ENCODE data around the gene SLC9A5. TPM values are rescaled to one million over a fixed set of nuclear protein-coding genes. Genes with fewer than 3 reads are reported as not detected.

The SLC9A5 gene
- total RNA-seq, 1 experiment from 2014 or later, result 10.3 TPM

DNA sequence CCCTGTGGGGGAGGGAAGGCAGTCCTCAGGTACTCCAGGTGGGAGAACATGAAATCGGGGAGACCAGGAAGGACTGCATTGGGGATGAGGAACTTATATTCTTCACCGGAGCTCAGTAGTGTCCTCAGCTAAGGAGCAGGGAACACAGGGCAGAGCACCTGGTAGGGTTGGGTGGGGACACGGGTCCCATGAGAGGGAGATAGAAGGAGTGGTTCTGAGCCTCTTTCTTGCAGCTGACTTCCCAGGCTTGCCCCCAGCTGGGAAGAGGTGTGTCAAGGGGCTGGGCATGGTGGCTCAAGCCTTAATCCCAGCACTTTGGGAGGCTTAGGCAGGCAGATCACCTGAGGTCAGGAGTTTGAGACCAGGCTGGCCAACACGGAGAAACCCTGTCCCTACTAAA lies 3.6 kb upstream of the SLC9A5 start:
- H3K27ac Mint-ChIP-seq, result peak overlapping the region; percentile 82
- DNase-seq (ENCODE audit: low spot score) (no peak), ATAC-seq (no peak)
- H3K36me3 Mint-ChIP-seq, result no peaks in the 10 kb centered on the region
- peaks cover 25% of the 10 kb centered on the region for H3K27me3 Mint-ChIP-seq (ENCODE audit: low read depth)
- TF ChIP-seq, protein P1, sequence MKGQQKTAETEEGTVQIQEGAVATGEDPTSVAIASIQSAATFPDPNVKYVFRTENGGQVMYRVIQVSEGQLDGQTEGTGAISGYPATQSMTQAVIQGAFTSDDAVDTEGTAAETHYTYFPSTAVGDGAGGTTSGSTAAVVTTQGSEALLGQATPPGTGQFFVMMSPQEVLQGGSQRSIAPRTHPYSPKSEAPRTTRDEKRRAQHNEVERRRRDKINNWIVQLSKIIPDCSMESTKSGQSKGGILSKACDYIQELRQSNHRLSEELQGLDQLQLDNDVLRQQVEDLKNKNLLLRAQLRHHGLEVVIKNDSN (CRISPR knock-in tag; IDR thresholded peaks at IDR 0.05), result no peak
- TF ChIP-seq, protein P2, sequence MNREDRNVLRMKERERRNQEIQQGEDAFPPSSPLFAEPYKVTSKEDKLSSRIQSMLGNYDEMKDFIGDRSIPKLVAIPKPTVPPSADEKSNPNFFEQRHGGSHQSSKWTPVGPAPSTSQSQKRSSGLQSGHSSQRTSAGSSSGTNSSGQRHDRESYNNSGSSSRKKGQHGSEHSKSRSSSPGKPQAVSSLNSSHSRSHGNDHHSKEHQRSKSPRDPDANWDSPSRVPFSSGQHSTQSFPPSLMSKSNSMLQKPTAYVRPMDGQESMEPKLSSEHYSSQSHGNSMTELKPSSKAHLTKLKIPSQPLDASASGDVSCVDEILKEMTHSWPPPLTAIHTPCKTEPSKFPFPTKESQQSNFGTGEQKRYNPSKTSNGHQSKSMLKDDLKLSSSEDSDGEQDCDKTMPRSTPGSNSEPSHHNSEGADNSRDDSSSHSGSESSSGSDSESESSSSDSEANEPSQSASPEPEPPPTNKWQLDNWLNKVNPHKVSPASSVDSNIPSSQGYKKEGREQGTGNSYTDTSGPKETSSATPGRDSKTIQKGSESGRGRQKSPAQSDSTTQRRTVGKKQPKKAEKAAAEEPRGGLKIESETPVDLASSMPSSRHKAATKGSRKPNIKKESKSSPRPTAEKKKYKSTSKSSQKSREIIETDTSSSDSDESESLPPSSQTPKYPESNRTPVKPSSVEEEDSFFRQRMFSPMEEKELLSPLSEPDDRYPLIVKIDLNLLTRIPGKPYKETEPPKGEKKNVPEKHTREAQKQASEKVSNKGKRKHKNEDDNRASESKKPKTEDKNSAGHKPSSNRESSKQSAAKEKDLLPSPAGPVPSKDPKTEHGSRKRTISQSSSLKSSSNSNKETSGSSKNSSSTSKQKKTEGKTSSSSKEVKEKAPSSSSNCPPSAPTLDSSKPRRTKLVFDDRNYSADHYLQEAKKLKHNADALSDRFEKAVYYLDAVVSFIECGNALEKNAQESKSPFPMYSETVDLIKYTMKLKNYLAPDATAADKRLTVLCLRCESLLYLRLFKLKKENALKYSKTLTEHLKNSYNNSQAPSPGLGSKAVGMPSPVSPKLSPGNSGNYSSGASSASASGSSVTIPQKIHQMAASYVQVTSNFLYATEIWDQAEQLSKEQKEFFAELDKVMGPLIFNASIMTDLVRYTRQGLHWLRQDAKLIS (CRISPR knock-in tag; IDR thresholded peaks at IDR 0.05; ENCODE audit: borderline replicate concordance), result no peak
- TF ChIP-seq PRRX2 (CRISPR knock-in tag; IDR thresholded peaks at IDR 0.05) (no peak), ZNF219 (CRISPR knock-in tag; IDR thresholded peaks at IDR 0.05; ENCODE audit: borderline replicate concordance) (no peak), ZNF138 (CRISPR knock-in tag; conservative IDR thresholded peaks at IDR 0.05) (no peak), ZNF121 (CRISPR knock-in tag; IDR thresholded peaks at IDR 0.05) (no peak)
- TF ChIP-seq, protein P3, sequence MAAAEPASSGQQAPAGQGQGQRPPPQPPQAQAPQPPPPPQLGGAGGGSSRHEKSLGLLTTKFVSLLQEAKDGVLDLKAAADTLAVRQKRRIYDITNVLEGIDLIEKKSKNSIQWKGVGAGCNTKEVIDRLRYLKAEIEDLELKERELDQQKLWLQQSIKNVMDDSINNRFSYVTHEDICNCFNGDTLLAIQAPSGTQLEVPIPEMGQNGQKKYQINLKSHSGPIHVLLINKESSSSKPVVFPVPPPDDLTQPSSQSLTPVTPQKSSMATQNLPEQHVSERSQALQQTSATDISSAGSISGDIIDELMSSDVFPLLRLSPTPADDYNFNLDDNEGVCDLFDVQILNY (CRISPR knock-in tag; IDR thresholded peaks at IDR 0.05), result no peak
- ChIA-PET CTCF (interaction anchor here (1.6 to 4.8 kb wide), 6 partner anchors 9 to 276 kb away, joined by 5 to 55 read pairs (median 40); partner anchors contain the start of genes ELMO3 and TMEM208), POLR2A (interaction anchor here (0.7 kb wide), 1 partner anchor 182 kb away, joined by 3 read pairs; no protein-coding TSS in a partner anchor)
- H3K4me3 Mint-ChIP-seq, result peak overlapping the region; percentile 89
- peaks cover 42% of the 10 kb centered on the region for H3K4me1 Mint-ChIP-seq
- H3K9me3 Mint-ChIP-seq, result no peaks in the 10 kb centered on the region

DNA sequence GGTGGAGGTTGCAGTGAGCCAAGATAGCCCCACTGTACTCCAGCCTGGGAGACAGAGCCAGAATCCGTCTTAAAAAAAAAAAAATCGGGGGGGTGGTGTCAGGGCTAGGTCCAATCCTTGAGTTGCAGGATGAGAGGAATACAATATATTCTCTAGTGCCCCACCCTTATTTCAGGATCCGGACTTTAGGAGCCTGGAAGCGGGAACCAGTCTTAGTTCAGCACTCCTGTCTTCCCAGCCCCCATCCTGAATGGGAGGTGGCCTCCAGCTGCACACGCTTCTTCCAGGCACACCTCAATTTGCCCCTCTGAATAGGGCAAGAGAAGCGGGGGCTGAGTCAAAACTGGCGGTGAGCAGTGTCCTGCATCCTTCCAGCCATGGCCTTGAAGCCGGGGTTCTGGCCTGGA lies 3.1 kb upstream of the SLC9A5 start:
- H3K27ac Mint-ChIP-seq, result no peak overlapping the region
- CTCF ChIA-PET, result interaction anchor here (1.1 to 4.8 kb wide), 21 partner anchors 9 to 283 kb away, joined by 3 to 57 read pairs (median 11); partner anchors contain the start of genes ELMO3, KCTD19, LRRC36 and RIPOR1
- H3K4me3 Mint-ChIP-seq, result peak overlapping the region; percentile 89
- H3K4me1 Mint-ChIP-seq, result peaks cover 43% of the 10 kb centered on the region
- no peaks in the 10 kb centered on the region for H3K9me3 Mint-ChIP-seq
- POLR2A ChIA-PET, result interaction anchor here (0.7 to 3.2 kb wide), 6 partner anchors 8 to 181 kb away, joined by 3 to 26 read pairs (median 10); partner anchors contain the start of gene TMEM208
- peaks cover 30% of the 10 kb centered on the region for H3K27me3 Mint-ChIP-seq (ENCODE audit: low read depth)
- no peaks in the 10 kb centered on the region for H3K36me3 Mint-ChIP-seq
- ATAC-seq, result no peak
- no peak for DNase-seq (ENCODE audit: low spot score)
- TF ChIP-seq, protein P4, sequence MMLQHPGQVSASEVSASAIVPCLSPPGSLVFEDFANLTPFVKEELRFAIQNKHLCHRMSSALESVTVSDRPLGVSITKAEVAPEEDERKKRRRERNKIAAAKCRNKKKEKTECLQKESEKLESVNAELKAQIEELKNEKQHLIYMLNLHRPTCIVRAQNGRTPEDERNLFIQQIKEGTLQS (CRISPR knock-in tag; conservative IDR thresholded peaks at IDR 0.05), result no peak
- TF ChIP-seq, protein P5, sequence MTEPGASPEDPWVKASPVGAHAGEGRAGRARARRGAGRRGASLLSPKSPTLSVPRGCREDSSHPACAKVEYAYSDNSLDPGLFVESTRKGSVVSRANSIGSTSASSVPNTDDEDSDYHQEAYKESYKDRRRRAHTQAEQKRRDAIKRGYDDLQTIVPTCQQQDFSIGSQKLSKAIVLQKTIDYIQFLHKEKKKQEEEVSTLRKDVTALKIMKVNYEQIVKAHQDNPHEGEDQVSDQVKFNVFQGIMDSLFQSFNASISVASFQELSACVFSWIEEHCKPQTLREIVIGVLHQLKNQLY (CRISPR knock-in tag; IDR thresholded peaks at IDR 0.05), result no peak
- TF ChIP-seq, protein P6, sequence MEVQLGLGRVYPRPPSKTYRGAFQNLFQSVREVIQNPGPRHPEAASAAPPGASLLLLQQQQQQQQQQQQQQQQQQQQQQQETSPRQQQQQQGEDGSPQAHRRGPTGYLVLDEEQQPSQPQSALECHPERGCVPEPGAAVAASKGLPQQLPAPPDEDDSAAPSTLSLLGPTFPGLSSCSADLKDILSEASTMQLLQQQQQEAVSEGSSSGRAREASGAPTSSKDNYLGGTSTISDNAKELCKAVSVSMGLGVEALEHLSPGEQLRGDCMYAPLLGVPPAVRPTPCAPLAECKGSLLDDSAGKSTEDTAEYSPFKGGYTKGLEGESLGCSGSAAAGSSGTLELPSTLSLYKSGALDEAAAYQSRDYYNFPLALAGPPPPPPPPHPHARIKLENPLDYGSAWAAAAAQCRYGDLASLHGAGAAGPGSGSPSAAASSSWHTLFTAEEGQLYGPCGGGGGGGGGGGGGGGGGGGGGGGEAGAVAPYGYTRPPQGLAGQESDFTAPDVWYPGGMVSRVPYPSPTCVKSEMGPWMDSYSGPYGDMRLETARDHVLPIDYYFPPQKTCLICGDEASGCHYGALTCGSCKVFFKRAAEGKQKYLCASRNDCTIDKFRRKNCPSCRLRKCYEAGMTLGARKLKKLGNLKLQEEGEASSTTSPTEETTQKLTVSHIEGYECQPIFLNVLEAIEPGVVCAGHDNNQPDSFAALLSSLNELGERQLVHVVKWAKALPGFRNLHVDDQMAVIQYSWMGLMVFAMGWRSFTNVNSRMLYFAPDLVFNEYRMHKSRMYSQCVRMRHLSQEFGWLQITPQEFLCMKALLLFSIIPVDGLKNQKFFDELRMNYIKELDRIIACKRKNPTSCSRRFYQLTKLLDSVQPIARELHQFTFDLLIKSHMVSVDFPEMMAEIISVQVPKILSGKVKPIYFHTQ (CRISPR knock-in tag; IDR thresholded peaks at IDR 0.05), result no peak
- TF ChIP-seq ZNF232 (CRISPR knock-in tag; IDR thresholded peaks at IDR 0.05) (no peak), ATF1 (CRISPR knock-in tag; IDR thresholded peaks at IDR 0.05) (no peak)

All from WTC11 (cell line).